Astrocyte of the spinal cord (primary cell): ENCODE measurements around the gene ALG12.

Experiments
- DNase-seq: peaks from one replicate; pipeline ENCODE4 v3.0.0; 2011; ENCODE audit warnings: low read depth, low spot score
- H3K4me3 ChIP-seq: 2 replicates; pipeline ENCODE4 v1.5.1; 2011; ENCODE audit warnings: low read depth, mild to moderate bottlenecking, low read length, moderate library complexity
- CTCF ChIP-seq: IDR thresholded peaks from 2 replicates; pipeline ENCODE4 v1.5.1; 2012; ENCODE audit warnings: low read depth, mild to moderate bottlenecking, low read length, inconsistent platforms
- in situ Hi-C: cut with HindIII; loops from 2 replicates; pipeline ENCODE4 v1.10.0; 2017; ENCODE audit warnings: low sequenced_read_pairs

ALG12 gene

DNA sequence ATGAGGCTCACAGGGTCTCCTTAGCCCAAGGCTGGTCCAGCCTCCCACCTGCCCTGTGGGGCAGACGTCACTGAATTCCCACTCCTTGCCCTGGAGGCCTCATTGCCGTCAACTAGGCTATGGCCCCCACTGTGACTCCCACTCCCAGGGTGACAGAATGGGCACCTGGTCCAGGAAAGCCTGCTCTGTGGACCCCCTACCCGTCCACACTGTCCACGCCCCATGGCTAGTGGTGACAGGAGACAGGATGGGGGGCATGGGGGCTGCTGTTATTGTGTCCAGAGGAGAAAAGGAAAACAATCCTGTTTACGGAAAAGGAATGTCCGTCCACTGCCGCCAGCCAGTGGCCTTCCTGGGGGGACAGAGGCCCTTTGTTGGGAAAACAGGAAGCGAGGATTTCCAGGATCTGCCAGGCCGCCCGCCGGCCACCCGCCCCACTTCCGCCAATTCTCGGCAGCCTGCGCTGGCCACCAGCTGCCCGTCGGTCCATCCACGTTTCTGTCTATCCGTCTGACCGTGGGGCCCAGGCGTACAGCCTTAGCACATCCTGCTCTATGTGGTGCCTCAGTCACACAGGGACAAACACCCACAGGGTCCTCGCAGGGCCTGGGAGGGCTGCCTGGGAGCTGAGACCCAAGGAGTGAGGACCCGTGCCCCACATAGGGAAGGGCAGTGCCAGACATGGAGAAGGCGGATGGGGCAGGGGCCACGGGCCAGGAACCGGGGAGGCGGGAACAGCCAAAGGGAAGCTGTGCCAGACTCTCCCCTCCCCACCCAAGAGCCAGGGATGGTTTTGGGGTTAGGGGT is 19.7 kb upstream of the ALG12 start:
- H3K4me3 ChIP-seq: no peak overlapping the region
- no peak for DNase-seq
- in situ Hi-C loops: no loop called here

GRCh38 chr22:49936973-49937757 is 18.9 kb upstream of the ALG12 start:
- no peak for DNase-seq
- TF ChIP-seq CTCF: no peak
- H3K4me3 ChIP-seq: no peak overlapping the region
- in situ Hi-C loops: no loop called here

More for the DNA sequence above, 19.7 kb upstream of the ALG12 start:
- no peak for TF ChIP-seq CTCF

DNA sequence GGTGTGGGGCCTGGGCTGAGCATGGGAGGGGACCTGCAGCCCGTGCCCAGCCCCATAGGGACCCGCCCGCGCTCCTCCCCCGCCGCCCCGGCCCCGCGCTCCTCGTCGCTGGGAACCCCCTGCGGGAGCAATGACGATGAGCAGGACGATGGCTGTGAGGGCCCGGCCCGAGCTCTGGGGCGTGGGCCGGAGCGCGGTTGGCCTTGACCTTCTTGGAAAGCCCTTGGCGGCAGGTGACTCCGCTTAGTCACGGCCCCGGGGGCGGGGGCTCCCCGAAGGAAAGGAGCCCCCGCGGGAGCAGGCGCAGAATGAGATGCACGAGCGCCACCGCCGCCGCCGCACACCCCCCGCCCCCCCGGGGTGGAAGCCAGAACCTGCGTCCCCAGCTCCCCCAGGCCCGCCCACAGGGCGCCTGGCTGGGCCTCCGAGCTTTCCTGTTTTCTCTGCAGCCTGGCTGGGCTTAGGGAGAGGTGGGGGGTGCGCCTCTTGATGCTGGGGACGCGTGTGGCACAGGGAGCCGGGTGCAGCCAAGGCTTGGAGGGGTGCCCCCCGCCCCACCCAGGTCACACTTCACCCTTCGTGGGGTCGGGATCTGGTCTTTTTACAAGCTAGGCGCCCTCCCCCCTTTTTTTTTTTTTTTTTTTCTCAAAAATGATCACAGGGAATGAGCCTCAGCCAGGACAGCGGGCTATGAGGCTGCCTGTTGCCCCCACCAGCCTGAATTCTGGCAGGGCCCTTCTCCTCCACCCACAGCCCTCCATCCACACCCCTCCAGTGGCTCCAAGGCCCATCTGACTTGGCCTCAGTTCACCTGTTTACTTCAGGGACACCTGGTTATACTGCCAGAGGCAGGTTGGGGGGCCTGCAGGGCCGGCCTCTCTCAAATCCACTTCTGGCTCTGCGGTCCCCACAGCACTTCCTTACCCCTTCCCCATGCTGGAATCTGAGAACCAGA is 18.1 kb upstream of the ALG12 start:
- no peak for TF ChIP-seq CTCF
- in situ Hi-C loops: no loop called here

GRCh38 chr22:49935561-49935960 is 17.3 kb upstream of the ALG12 start:
- peak overlapping the region; percentile 5 for H3K4me3 ChIP-seq
- no peak for DNase-seq
- in situ Hi-C loops: no loop called here
- no peak for TF ChIP-seq CTCF

More for the DNA sequence above, 18.1 kb upstream of the ALG12 start:
- peak overlapping the region; percentile 5 for H3K4me3 ChIP-seq
- peak; percentile 78 for DNase-seq

- no peak for TF ChIP-seq CTCF
- peak; percentile 40 for DNase-seq
- H3K4me3 ChIP-seq: peak overlapping the region; percentile 27
- in situ Hi-C loops: no loop called here
Measured at GRCh38 chr22:49934891-49935557, 16.8 kb upstream of the ALG12 start.
